Skeletal muscle cell (primary cell): ENCODE results near the gene RBM48.
"Not testable (repeated sequence)": the region's sequence is repeated elsewhere in the genome, so short reads cannot be mapped to it uniquely, and the experiment has no call there.

Experiments
- DNase-seq: peaks from one replicate; pipeline ENCODE4 v3.0.0-alpha.2; 2010; ENCODE audit warnings: low read depth
- H3K4me3 ChIP-seq: 2 replicates; pipeline ENCODE4 v1.5.1; 2011; ENCODE audit warnings: low read depth, mild to moderate bottlenecking, control low read depth, low read length, moderate library complexity

Gene RBM48

DNA sequence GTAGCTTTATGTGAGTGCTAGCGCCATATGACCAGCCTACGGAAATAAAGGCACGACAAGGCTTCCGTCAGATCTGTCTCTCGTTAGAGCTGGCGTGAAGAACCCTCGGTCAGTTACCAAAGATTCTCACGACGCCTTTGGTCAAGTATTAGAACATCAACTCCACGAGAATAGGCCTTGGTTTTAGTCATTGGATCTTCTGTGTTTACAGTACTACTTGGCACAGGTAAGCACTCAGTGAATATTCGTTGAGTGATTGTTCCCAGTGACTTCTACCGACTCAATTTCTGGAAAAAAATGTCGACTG is 316 bp downstream of the RBM48 start:
- peak overlapping the region; percentile 99 for H3K4me3 ChIP-seq
- no peak for DNase-seq

- DNase-seq, result no peak
- no peak overlapping the region for H3K4me3 ChIP-seq
These were observed 6.0 kb downstream of the RBM48 start for GRCh38 chr7:92534572-92534971.

DNA sequence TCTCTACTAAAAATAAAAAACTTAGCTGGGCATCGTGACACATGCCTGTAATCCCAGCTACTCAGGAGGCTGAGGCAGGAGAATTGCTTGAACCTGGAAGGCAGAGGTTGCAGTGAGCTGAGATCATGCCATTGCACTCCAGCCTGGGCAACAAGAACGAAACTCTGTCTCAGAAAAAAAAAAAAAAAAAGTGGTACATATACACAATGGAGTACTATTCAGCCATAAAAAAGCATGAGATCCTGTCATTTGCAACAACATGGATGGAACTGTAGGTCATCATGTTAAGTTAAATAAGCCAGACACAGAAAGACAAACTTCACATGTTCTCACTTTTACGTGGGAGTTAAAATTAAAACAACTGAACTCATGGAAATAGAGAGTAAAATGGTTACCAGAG is 14.9 kb downstream of the RBM48 start:
- H3K4me3 ChIP-seq, DNase-seq: not testable (repeated sequence)

DNA sequence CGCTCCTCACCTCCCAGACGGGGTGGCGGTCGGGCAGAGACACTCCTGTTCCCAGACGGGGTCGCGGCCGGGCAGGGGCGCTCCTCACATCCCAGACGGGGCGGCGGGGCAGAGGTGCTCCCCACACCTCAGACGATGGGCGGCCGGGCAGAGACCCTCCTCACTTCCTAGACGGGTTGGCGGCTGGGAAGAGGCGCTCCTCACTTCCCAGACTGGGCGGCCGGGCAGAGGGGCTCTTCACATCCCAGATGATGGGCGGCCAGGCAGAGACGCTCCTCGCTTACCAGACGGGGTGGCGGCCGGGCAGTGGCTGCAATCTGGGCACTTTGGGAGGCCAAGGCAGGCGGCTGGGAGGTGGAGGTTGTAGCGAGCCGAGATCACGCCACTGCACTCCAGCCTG is 16.5 kb downstream of the RBM48 start:
- DNase-seq, H3K4me3 ChIP-seq: not testable (repeated sequence)

DNA sequence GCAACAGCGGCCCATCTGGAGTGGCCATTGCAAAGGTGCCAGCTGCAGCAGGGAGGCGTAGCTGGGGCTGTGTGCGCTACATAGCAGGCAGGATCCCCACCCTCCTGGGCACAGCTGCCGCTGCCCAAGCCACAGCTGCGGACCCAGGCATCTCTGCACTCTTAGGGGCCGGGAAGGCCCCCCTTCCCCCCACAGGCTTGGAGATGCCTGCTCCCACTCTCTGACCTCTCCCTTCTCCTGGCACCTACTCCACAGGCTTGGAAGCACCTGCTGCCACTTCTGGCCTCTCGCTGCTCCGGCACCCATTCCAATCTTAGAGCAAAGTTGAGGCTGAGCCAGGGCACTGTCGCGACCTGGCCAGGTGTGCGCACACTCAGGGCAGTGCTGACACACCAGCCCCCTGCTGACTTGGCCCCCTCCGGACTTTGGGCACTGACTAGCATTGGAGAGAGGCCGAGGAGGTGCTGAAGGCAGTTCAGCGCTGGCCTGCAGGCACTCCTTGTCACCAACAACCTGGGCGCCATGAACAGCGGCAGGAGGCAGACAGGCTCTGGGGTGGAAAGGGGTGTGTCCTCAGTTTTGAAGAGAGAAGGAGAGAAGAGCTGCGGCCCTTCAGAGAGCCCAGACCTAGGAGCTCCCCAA is 18.4 kb downstream of the RBM48 start:
- no peak overlapping the region for H3K4me3 ChIP-seq
- DNase-seq, result no peak

DNA sequence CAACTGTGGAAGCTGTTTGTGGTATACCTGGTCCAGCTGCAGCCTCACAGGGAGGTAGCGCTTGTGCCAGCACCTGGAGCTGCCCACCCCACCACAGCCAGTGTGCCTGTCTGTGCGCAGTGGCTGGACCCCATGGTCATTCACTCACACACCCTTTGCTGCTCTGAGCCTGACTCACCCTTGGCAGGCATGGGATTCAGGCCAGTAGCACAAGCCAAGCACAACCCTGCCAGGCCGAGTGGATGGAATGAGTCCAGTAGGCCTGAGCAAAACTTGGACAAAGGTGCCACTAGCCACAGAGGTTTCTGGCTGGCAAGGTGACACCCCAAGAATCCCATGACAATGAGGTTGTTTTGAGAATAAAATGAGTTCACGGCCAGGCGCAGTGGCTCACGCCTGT is 19.0 kb downstream of the RBM48 start:
- no peak for DNase-seq
- H3K4me3 ChIP-seq, result no peak overlapping the region

DNA sequence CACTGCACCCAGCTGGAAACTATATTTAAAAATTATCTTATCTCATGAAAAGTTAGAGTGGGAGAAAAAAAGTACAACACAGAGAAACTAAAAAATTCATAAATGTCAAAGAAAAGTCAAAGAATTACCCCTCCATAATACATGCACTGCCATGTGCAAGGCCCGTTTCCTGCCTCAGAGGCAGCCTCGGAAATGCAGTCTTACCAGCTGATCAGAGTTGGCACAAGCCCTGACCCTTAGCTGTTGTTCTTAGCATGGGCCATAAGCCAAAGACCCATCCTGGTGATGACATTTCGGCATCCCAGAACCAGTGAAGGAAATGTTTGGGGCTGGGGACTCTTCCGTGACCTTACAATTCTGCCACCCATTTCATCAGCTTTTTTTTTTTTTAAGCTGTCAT is 21.6 kb downstream of the RBM48 start:
- H3K4me3 ChIP-seq, result no peak overlapping the region

DNA sequence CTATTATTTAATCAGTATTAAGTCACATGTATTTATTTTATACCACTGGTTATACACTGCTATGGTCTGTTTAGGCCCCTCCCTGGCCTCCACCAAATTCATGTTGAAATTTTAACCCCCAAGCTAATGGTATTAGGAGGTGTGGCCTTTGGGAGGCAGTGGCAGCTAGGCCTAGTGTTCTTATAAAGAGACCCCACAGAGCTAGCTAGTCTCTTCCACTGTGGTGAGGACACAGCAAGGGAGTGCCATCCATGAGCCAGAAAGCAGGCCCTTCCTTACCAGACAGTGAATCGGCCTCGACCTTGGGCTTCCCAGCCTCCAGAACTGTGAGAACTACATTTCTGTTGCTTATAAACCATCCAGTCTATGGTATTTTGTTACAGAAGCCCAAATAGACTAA is 28.7 kb downstream of the RBM48 start:
- H3K4me3 ChIP-seq, result no peak overlapping the region
- DNase-seq, result no peak

More for the DNA sequence above, 21.6 kb downstream of the RBM48 start:
- DNase-seq, result no peak

- no peak for DNase-seq
- H3K4me3 ChIP-seq, result no peak overlapping the region
These were observed 29.3 kb downstream of the RBM48 start for GRCh38 chr7:92557808-92558362.

DNA sequence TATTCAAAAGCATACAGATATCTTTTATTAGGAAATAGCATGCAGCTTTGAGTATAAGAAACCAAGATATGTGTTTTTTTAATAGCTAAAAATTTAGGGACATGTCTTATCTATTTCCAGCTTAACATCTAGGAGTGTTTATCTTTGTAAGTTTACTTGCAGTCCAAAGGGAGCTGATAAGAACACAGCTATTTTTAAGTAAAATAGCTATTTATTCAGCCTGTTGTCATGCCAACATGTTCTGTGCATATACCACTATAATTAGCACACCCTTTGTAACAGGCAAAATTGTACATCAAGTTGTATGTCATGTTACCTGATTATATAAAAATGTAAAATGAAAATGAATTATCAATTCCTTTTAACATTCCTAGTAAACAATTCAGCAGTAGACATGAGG is 32.0 kb downstream of the RBM48 start:
- DNase-seq, result no peak
- H3K4me3 ChIP-seq, result no peak overlapping the region

GRCh38 chr7:92563345-92563744 is 34.8 kb downstream of the RBM48 start:
- no peak for DNase-seq
- H3K4me3 ChIP-seq, result no peak overlapping the region

DNA sequence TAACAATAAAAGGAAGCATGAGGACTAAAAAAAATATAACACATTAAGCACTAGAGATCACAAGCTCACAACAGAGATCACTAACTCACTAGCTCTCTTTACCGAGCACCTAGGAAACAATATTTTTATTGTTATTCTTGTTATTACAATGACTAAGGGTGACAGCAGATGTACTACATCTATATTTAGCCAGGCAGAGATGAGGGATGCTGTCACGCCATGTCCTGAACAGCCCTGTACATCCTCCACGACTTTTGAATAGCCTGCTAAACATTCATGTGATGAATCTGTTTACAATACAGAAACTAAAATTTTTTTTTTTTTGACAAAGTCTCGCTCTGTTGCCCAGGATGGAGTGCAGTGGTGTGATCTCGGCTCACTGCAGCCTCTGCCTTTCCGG is 38.9 kb downstream of the RBM48 start:
- peak; percentile 45 for DNase-seq
- no peak overlapping the region for H3K4me3 ChIP-seq

DNA sequence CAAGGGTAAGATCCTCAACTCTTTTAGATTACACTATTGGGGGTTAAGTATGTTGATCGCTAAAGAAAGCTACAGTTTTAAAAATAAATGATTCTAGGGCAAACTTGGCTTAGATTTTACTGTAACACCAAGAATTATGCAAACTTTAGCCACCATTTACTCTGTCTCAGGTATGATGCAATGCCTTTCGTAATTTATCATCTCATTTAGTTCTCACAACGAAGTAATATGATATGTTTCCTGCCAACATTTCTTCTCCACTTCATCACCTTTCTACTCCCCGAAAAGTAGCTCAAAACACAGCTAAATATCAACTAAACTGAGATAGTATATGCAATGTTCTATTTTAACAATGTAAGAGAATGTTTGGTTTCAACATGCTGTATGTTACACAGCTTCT is 40.5 kb downstream of the RBM48 start:
- DNase-seq, result no peak

DNA sequence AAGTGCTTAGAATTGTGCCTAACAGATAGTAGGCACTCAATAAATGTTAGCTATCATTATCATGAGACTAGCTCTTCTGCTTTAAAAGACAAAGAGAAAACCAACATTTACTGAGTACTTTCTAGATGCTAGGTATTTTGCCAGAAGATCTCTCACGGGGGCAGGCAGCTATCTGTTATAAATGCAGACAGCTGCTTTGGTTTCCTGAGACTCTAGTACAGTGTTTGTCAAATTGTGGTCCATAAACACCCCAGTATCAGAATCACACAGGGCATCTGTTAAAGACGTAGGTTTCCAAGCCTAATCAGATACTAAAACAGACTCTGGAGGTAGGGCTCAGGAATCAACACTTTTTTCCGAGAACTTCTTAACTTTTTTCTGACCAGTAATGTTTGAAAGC is 47.7 kb downstream of the RBM48 start:
- H3K4me3 ChIP-seq, result no peak overlapping the region
- DNase-seq, result no peak

More for the DNA sequence above, 40.5 kb downstream of the RBM48 start:
- H3K4me3 ChIP-seq, result no peak overlapping the region

DNA sequence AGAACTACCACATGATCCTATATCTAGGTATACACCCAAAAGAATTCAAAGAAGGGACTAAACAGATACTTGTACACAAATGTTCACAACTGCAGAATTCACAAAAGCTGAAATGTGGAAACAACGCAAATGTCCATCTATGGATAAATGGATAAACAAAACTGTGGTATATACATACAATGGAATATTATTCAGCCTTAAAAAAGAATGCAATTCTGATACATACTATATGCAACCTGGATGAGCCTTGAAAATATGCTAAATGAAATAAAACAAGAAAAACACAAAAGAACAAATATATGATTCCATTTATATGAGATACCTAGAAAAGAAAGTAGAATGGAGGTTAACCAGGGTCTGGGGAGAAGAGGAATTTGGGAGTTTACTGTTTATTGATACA is 54.4 kb downstream of the RBM48 start:
- no peak for DNase-seq
- H3K4me3 ChIP-seq, result no peak overlapping the region

GRCh38 chr7:92584953-92585352 is 56.4 kb downstream of the RBM48 start:
- H3K4me3 ChIP-seq, result no peak overlapping the region
- DNase-seq, result no peak

DNA sequence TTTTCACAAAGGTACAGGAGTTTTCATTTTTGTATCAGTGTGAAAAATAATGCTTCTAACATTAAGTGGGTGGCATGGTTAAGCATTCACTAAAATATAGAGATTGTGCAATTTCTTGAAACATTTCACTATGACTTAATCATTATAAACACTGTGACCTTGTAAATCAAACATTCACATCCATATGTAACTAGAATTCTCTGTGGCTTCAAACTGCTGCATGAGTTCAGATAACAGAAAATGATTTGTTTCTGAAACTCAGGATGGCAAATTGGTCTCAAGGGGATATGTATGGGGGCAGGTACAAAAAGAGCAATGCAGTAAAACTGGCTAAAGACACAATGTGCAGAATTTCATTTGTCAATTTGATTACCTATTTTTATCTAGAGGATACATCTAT is 57.8 kb downstream of the RBM48 start:
- H3K4me3 ChIP-seq, result no peak overlapping the region
- DNase-seq, result no peak

- H3K4me3 ChIP-seq, result no peak overlapping the region
These were observed 58.2 kb downstream of the RBM48 start for GRCh38 chr7:92586841-92587240.

More at GRCh38 chr7:92586841-92587240, 58.2 kb downstream of the RBM48 start:
- no peak for DNase-seq
